ENCODE results near the gene ZGPAT.

DNA sequence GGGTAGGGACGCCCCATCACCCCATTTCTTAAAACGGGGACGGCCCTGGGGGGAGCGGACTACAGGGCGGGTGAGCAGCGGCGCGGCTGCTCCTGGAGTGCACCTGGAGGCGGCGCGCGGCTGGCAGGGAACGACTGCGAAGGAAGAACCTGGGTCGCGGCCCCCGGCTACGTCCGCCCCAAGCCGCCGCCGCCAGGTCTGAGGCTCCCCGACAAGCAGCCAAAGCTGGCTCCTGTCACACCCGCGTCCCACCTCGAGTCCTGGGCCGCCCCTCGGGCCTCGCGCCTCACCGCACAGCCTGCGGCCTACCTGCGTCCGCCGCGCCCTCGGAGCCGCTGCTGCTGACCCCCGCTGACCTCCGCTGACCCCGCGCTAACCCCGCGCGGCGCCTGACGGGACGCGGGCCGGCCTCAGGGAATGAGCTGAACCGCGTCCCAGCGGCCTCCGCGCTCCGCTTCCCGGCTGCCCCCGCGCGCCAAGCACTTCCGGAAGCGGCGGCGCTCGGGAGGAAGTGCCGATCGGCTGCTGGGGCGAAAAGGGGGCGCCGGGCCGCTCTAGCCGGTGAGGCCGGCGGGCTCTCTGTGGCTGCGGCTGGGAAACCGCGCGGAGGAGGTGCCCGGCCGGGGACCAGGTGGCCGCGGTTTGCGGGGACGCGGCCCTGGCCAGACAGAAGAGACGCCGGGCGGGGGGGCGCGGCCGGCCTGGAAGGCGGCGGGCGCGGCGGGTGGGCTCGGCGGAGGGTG is at the start of gene ZGPAT, which contains the start of gene ARFRP1:
- TF ChIP-seq, protein P1, sequence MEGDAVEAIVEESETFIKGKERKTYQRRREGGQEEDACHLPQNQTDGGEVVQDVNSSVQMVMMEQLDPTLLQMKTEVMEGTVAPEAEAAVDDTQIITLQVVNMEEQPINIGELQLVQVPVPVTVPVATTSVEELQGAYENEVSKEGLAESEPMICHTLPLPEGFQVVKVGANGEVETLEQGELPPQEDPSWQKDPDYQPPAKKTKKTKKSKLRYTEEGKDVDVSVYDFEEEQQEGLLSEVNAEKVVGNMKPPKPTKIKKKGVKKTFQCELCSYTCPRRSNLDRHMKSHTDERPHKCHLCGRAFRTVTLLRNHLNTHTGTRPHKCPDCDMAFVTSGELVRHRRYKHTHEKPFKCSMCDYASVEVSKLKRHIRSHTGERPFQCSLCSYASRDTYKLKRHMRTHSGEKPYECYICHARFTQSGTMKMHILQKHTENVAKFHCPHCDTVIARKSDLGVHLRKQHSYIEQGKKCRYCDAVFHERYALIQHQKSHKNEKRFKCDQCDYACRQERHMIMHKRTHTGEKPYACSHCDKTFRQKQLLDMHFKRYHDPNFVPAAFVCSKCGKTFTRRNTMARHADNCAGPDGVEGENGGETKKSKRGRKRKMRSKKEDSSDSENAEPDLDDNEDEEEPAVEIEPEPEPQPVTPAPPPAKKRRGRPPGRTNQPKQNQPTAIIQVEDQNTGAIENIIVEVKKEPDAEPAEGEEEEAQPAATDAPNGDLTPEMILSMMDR (IDR thresholded peaks at IDR 0.05): peak in 1 of 4 experiments; percentile 3
- TF ChIP-seq POLR2AphosphoS5 (IDR thresholded peaks at IDR 0.05): peak; percentile 51 to 84 (median 83)
- TF ChIP-seq POLR2A (IDR thresholded peaks at IDR 0.05): peak in 1 of 2 donors; percentile 11
- TF ChIP-seq EP300 (IDR thresholded peaks at IDR 0.05): peak in 1 of 4 donors; percentile 26
